Vagina (tissue), 2 donors: ENCODE data around the gene ANKFN1. TPM values are rescaled to one million over a fixed set of nuclear protein-coding genes. Genes with fewer than 3 reads are reported as not detected.

ENCODE experiments used
- DNase-seq, 2 donors: peaks; one replicate each; pipeline ENCODE4 v3.0.0-alpha.2; 2017; ENCODE audit errors: extremely low spot score in 2 of 2
- H3K27ac ChIP-seq: fragments of 200-600 bp; sonication (generic); one replicate; pipeline ENCODE4 v1.5.1; 2019
- H3K27me3 ChIP-seq: fragments of 200-600 bp; sonication (generic); one replicate; pipeline ENCODE4 v1.5.1; 2019
- H3K36me3 ChIP-seq, 2 donors: fragments of 200-600 bp; sonication (generic); one replicate each; pipeline ENCODE4 v1.5.1; 2017 to 2019
- H3K4me1 ChIP-seq: fragments of 200-600 bp; sonication (generic); one replicate; pipeline ENCODE4 v1.5.1; 2019
- H3K4me3 ChIP-seq, 2 donors: fragments of 200-600 bp; sonication (generic); 1 replicate in 1 of 2; 2 replicates in 1 of 2; pipeline ENCODE4 v1.5.1; 2016 to 2019
- H3K9me3 ChIP-seq: fragments of 200-600 bp; sonication (generic); one replicate; pipeline ENCODE4 v1.5.1; 2019
- POLR2A ChIP-seq, 2 donors: fragments of 450-650 bp; IDR thresholded peaks; one replicate each; pipeline ENCODE4 v1.6.1; 2017; ENCODE audit warnings: antibody characterized with exemption in 2 of 2, mild to moderate bottlenecking in 2 of 2, moderate library complexity in 2 of 2
- POLR2AphosphoS5 ChIP-seq, 2 donors: sonication (generic); formaldehyde crosslinking; IDR thresholded peaks; one replicate each; pipeline ENCODE4 v1.9.0; 2017; ENCODE audit warnings: antibody characterized with exemption in 2 of 2, mild to moderate bottlenecking in 2 of 2, low read depth in 1 of 2; ENCODE audit not compliant: insufficient read depth in 1 of 2
- intact Hi-C: fragments of 100-400 bp; cut with DNase I; formaldehyde crosslinking; loops from one replicate; pipeline ENCODE4 v1.15.1; 2023
- total RNA-seq: library from RNA; depleted of rRNA; stranded (reverse); fragments of >200 nt; gene quantifications from one replicate; pipeline ENCODE4 v1.2.3, GENCODE V29; 2016
- TF ChIP-seq, protein P1 (sequence below), 3 experiments: fragments of 450-650 bp in 2 of 3; fragments of 200-600 bp in 1 of 3; sonication (generic) in 1 of 3; IDR thresholded peaks; one replicate each; pipeline ENCODE4 v1.5.1; 2017 to 2019; ENCODE audit warnings: antibody characterized with exemption in 3 of 3, mild to moderate bottlenecking in 2 of 3, moderate library complexity in 2 of 3

ANKFN1 gene
- total RNA-seq, 1 donor from 2014 or later: 3.4 TPM

- TF ChIP-seq, protein P1, sequence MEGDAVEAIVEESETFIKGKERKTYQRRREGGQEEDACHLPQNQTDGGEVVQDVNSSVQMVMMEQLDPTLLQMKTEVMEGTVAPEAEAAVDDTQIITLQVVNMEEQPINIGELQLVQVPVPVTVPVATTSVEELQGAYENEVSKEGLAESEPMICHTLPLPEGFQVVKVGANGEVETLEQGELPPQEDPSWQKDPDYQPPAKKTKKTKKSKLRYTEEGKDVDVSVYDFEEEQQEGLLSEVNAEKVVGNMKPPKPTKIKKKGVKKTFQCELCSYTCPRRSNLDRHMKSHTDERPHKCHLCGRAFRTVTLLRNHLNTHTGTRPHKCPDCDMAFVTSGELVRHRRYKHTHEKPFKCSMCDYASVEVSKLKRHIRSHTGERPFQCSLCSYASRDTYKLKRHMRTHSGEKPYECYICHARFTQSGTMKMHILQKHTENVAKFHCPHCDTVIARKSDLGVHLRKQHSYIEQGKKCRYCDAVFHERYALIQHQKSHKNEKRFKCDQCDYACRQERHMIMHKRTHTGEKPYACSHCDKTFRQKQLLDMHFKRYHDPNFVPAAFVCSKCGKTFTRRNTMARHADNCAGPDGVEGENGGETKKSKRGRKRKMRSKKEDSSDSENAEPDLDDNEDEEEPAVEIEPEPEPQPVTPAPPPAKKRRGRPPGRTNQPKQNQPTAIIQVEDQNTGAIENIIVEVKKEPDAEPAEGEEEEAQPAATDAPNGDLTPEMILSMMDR (IDR thresholded peaks at IDR 0.05): no peak
- no peak for TF ChIP-seq POLR2A (IDR thresholded peaks at IDR 0.05)
- TF ChIP-seq POLR2AphosphoS5 (IDR thresholded peaks at IDR 0.05; ENCODE audit: insufficient read depth in 1 of 2, low read depth in 1 of 2): no peak
- Histone ChIP-seq H3K4me1 (peaks cover 33% of the 10 kb centered on the region), H3K27me3 (no peaks in the 10 kb centered on the region), H3K4me3 (no peak overlapping the region), H3K27ac (peak overlapping the region; percentile 65), H3K9me3 (no peaks in the 10 kb centered on the region), H3K36me3 (no peaks in the 10 kb centered on the region)
- no peak for DNase-seq
- intact Hi-C loops: no loop called here
Measured at GRCh38 chr17:56289321-56289720, 136.0 kb downstream of the ANKFN1 start.

DNA sequence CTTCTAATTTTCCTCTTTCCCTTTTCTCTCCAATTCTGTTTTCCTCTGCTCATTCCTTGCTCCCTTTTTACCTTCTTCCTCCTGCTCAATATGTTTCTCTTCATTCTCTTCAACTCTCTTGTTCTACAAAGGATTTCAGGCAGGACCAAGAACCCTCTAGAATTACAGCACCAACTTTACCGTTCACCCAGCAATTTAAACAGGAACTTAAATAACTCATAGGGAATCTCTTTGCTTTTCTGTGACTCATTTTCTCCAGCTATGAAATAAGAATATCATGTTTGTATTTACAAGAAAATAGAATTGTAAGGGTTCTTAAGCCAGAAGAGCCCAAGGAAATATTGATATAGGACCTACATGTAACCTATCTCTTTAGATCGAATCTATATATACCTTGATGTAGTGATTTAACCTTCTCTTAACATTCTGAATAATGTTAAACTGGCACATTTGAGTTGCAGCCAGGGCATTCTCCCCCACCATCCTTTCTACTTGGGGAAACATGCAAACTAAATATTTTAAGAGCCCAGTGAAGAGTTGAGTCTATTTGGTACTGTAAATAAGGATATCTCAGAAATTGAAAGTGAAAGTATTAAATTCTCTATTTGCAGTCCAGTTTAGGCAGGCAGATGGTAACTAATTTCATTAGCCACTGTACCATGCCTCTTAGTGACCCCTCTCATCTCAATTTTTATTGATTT, 137.0 kb downstream of the ANKFN1 start:
- H3K4me3 ChIP-seq: no peak overlapping the region
- TF ChIP-seq POLR2AphosphoS5 (IDR thresholded peaks at IDR 0.05; ENCODE audit: insufficient read depth in 1 of 2, low read depth in 1 of 2): no peak
- TF ChIP-seq POLR2A (IDR thresholded peaks at IDR 0.05): no peak
- TF ChIP-seq, protein P1 (IDR thresholded peaks at IDR 0.05): no peak
- no peaks in the 10 kb centered on the region for H3K9me3 ChIP-seq
- no peaks in the 10 kb centered on the region for H3K27me3 ChIP-seq
- peaks cover 33% of the 10 kb centered on the region for H3K4me1 ChIP-seq
- DNase-seq: no peak
- H3K27ac ChIP-seq: peak overlapping the region; percentile 65
- H3K36me3 ChIP-seq: no peaks in the 10 kb centered on the region
- intact Hi-C loops: loop anchor here (5.0 kb wide), 1 partner anchor 778 kb away; the partner anchor contains the start of gene SMIM36

- H3K9me3 ChIP-seq: no peaks in the 10 kb centered on the region
- H3K27me3 ChIP-seq: no peaks in the 10 kb centered on the region
- intact Hi-C loops: loop anchor here (5.0 kb wide), 1 partner anchor 778 kb away; the partner anchor contains the start of gene SMIM36
- no peaks in the 10 kb centered on the region for H3K36me3 ChIP-seq
- H3K27ac ChIP-seq: peak overlapping the region; percentile 65
- DNase-seq: no peak
- peaks cover 33% of the 10 kb centered on the region for H3K4me1 ChIP-seq
- H3K4me3 ChIP-seq: no peak overlapping the region
- no peak for TF ChIP-seq POLR2AphosphoS5 (IDR thresholded peaks at IDR 0.05; ENCODE audit: insufficient read depth in 1 of 2, low read depth in 1 of 2)
Measured at GRCh38 chr17:56290802-56291118, 137.5 kb downstream of the ANKFN1 start.

DNA sequence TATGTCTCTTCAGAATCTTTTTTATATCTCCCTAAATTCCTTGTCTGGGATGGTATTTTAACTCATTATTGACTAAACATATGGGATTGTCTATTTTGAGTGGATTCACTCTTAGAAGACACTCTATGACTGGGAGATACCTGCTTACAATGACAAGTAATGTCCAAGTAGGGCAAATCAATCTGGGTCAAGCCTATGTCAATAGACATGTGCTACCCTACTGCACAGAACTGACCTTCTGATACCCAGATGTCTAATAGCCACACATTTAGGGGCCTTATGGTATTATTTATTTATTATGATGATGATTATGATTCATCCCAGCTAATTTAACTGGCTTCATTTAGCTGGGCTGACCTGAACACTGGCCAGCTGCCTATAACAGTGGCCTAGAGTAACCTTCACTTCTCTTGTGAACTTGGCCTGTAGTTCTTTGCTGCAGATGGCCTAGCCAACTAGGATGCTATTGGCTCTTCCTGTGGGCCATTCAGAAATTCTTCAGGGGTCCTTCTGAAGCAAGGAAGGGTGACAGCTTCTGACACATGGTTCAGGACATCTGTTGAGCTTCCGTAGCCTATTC, 138.0 kb downstream of the ANKFN1 start:
- peaks cover 33% of the 10 kb centered on the region for H3K4me1 ChIP-seq
- H3K27me3 ChIP-seq: no peaks in the 10 kb centered on the region
- H3K36me3 ChIP-seq: no peaks in the 10 kb centered on the region
- H3K27ac ChIP-seq: peak overlapping the region; percentile 65
- intact Hi-C loops: loop anchor here (5.0 kb wide), 1 partner anchor 779 kb away; the partner anchor contains the start of gene SMIM36
- H3K4me3 ChIP-seq: no peak overlapping the region
- no peak for DNase-seq
- no peaks in the 10 kb centered on the region for H3K9me3 ChIP-seq
- TF ChIP-seq, protein P1 (IDR thresholded peaks at IDR 0.05): no peak
- TF ChIP-seq POLR2AphosphoS5 (IDR thresholded peaks at IDR 0.05; ENCODE audit: insufficient read depth in 1 of 2, low read depth in 1 of 2): no peak
- TF ChIP-seq POLR2A (IDR thresholded peaks at IDR 0.05): no peak

GRCh38 chr17:56292010-56292409, 138.7 kb downstream of the ANKFN1 start:
- peak overlapping the region; percentile 65 for H3K27ac ChIP-seq
- H3K4me1 ChIP-seq: peaks cover 33% of the 10 kb centered on the region
- TF ChIP-seq POLR2AphosphoS5 (IDR thresholded peaks at IDR 0.05; ENCODE audit: insufficient read depth in 1 of 2, low read depth in 1 of 2) (no peak), POLR2A (IDR thresholded peaks at IDR 0.05) (no peak)
- no peaks in the 10 kb centered on the region for H3K36me3 ChIP-seq
- H3K27me3 ChIP-seq: no peaks in the 10 kb centered on the region
- no peak overlapping the region for H3K4me3 ChIP-seq
- H3K9me3 ChIP-seq: no peaks in the 10 kb centered on the region
- no peak for DNase-seq
- intact Hi-C loops: loop anchor here (5.0 kb wide), 1 partner anchor 780 kb away; the partner anchor contains the start of gene SMIM36

DNA sequence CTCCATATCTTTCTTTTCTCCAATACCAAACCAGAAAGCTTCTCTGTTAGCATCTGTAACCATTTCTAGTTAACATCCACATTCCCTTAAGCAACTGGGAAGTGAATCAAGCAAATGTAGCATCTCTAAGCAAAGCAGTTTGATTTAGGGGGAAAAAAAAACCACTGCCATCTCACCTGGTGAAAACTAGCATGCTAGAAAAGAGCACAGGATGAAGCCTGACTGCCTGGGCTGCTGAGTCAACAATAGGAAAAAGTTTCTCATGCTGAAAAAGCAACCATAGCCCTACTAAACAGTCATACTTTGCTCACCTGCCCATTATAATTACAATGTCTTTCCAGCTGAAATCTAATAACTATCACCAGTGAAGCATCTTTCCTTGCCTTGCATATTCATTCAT, 139.3 kb downstream of the ANKFN1 start:
- no peak overlapping the region for H3K4me3 ChIP-seq
- intact Hi-C loops: loop anchor here (5.0 kb wide), 1 partner anchor 780 kb away; the partner anchor contains the start of gene SMIM36
- no peaks in the 10 kb centered on the region for H3K27me3 ChIP-seq
- H3K4me1 ChIP-seq: peaks cover 33% of the 10 kb centered on the region
- no peaks in the 10 kb centered on the region for H3K9me3 ChIP-seq
- no peak for DNase-seq
- TF ChIP-seq, protein P1 (IDR thresholded peaks at IDR 0.05): no peak
- TF ChIP-seq POLR2A (IDR thresholded peaks at IDR 0.05) (no peak), POLR2AphosphoS5 (IDR thresholded peaks at IDR 0.05; ENCODE audit: insufficient read depth in 1 of 2, low read depth in 1 of 2) (no peak)
- H3K27ac ChIP-seq: no peak overlapping the region
- H3K36me3 ChIP-seq: no peaks in the 10 kb centered on the region
